GM23248 (cell line): ENCODE measurements around the gene SH3RF2.

Source experiments
- EZH2 ChIP-seq: fragments of 200-600 bp; sonication (generic); IDR thresholded peaks from 2 replicates; pipeline ENCODE4 v1.6.1; 2018; ENCODE audit warnings: antibody characterized with exemption, mild to moderate bottlenecking; ENCODE audit not compliant: insufficient read depth, poor library complexity, severe bottlenecking
- EZH2phosphoT487 ChIP-seq: fragments of 200-600 bp; sonication (generic); IDR thresholded peaks from 2 replicates; pipeline ENCODE4 v1.6.1; 2018; ENCODE audit warnings: antibody characterized with exemption, moderate library complexity, mild to moderate bottlenecking, low read depth; ENCODE audit not compliant: insufficient read depth

DNA sequence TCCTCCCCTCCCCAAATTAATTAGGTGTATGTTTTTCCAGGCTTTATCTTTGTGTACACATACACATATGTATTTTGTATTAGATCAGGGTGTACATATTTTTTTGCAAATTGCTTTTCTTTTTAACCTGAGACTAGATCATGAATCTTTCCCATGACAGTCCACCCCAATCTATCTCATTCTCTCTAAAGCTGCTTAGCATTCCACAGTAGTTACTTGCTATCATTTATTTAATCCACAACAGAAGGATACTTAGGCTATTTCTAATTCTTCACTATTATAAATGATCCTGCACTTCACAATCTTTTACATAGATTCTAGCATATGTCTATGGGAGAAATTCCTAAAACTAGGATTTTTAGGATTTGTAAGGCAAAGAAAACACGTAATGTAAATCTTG lies 43.9 kb downstream of the SH3RF2 start:
- TF ChIP-seq EZH2 (no peak), EZH2phosphoT487 (no peak)
